MCF 10A (cell line): ENCODE results near the gene PHTF2. TPM values are rescaled to one million over a fixed set of nuclear protein-coding genes. Genes with fewer than 3 reads are reported as not detected.

Source experiments
- BruUV-seq: library from RNA; stranded (reverse); fragments of 400-500 nt; replicated peaks from 2 replicates; lab custom pipeline; 2021; lab: Mats Ljungman, UMichigan
- CTCF ChIA-PET: fragments of 300-600 bp; sonication (Branson Sonifier 250); formaldehyde crosslinking; extraction: SDS; loops from one replicate; lab custom pipeline; 2021; ENCODE audit warnings: antibody characterized with exemption, inconsistent platforms; lab: Yijun Ruan, JAX
- POLR2A ChIA-PET: fragments of 300-600, 350-650 bp; sonication (Branson Sonifier 250); formaldehyde crosslinking; extraction: SDS; loops from one replicate; lab custom pipeline; 2020; ENCODE audit warnings: antibody characterized with exemption, inconsistent platforms; lab: Yijun Ruan, JAX
- DNase-seq: peaks from one replicate; pipeline ENCODE4 v3.0.0-alpha.2; 2018; ENCODE audit not compliant: unreplicated experiment
- H3K27ac Mint-ChIP-seq: one replicate; pipeline ENCODE4 v1.8.0; 2022; ENCODE audit warnings: mild to moderate bottlenecking, low read depth, mixed read lengths; ENCODE audit not compliant: unreplicated experiment
- H3K27me3 Mint-ChIP-seq: one replicate; pipeline ENCODE4 v1.8.0; 2022; ENCODE audit warnings: mixed read lengths; ENCODE audit not compliant: insufficient read depth, unreplicated experiment
- H3K36me3 Mint-ChIP-seq: one replicate; pipeline ENCODE4 v1.8.0; 2022; ENCODE audit warnings: mild to moderate bottlenecking, moderate library complexity, mixed read lengths; ENCODE audit not compliant: insufficient read depth, unreplicated experiment
- H3K4me1 Mint-ChIP-seq: one replicate; pipeline ENCODE4 v1.8.0; 2022; ENCODE audit warnings: mixed read lengths; ENCODE audit not compliant: insufficient read depth, unreplicated experiment
- H3K4me3 Mint-ChIP-seq: one replicate; pipeline ENCODE4 v1.8.0; 2022; ENCODE audit warnings: mild to moderate bottlenecking, moderate library complexity, mixed read lengths; ENCODE audit not compliant: unreplicated experiment
- H3K9me3 Mint-ChIP-seq: one replicate; pipeline ENCODE4 v1.8.0; 2022; ENCODE audit warnings: mixed read lengths; ENCODE audit not compliant: unreplicated experiment
- CTCF ChIP-seq: fragments of 200-600 bp; IDR thresholded peaks from one replicate; pipeline ENCODE4 v1.8.0; 2022; ENCODE audit warnings: antibody characterized with exemption, mild to moderate bottlenecking; ENCODE audit not compliant: unreplicated experiment
- intact Hi-C: fragments of 100-400 bp; cut with micrococcal nuclease; formaldehyde crosslinking; loops from 2 replicates; pipeline ENCODE4 v1.14.1; 2022
- total RNA-seq: library from RNA; stranded (reverse); gene quantifications from 2 replicates; pipeline ENCODE4 v1.2.3, GENCODE V29; 2022

PHTF2 gene
- total RNA-seq, 1 experiment from 2014 or later, result 16.0 TPM

DNA sequence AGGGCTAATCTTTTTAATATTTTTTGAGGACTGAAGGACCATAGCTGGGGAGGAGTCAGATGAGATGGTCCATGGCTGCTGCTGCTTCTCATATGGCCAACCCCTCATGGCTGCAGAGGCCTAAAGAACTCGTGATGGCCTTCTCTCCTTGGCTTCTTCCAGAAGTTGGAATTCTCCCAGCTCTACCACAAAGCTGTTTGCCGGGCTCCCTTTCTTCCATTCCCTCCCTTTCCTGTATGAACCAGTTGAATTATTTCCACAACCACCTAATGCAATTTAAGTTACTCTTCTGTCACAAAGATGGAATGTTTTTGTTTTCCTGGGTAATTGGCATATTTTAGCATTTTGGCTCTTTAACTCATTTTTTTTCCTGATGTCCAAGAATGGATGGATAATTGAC is 80.7 kb downstream of the PHTF2 start:
- intact Hi-C loops, result no loop called here
- DNase-seq, result no peak
- H3K27ac Mint-ChIP-seq, result no peak overlapping the region
- H3K36me3 Mint-ChIP-seq, result no peaks in the 10 kb centered on the region
- BruUV-seq, result no TSS peak
- POLR2A ChIA-PET, result no interaction called here
- H3K4me3 Mint-ChIP-seq, result no peak overlapping the region
- no peak for TF ChIP-seq CTCF
- H3K27me3 Mint-ChIP-seq, result no peaks in the 10 kb centered on the region
- H3K9me3 Mint-ChIP-seq, result no peaks in the 10 kb centered on the region
- CTCF ChIA-PET, result interaction anchor here (1.0 kb wide), 1 partner anchor 12 kb away, joined by 4 read pairs; no protein-coding TSS in a partner anchor
- peaks cover 5% of the 10 kb centered on the region for H3K4me1 Mint-ChIP-seq

DNA sequence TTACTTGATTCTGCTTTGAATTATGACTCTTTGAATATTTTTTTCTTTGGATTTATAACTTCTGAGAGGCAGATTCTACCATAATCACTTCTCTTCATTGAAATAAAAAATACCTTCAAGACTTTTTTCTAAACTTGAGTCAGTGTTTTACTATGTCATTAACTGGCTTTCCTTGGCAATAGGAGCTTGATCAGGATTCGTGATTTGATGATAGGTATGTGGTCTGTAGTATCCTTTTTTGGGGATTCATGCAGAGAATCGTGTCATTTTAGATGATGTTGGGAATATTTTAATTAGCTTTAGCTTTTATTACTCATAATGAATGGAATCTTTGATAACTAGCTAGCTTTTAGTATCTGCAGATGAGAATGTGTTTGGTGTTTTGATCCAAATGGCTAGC is 83.3 kb downstream of the PHTF2 start:
- no TSS peak for BruUV-seq
- TF ChIP-seq CTCF, result no peak
- ChIA-PET CTCF (interaction anchor here (0.6 kb wide), 1 partner anchor 14 kb away, joined by 3 read pairs; no protein-coding TSS in a partner anchor), POLR2A (no interaction called here)
- no peak overlapping the region for H3K27ac Mint-ChIP-seq
- H3K4me1 Mint-ChIP-seq, result peaks cover 5% of the 10 kb centered on the region
- no peak for DNase-seq
- intact Hi-C loops, result no loop called here
- H3K36me3 Mint-ChIP-seq, result no peaks in the 10 kb centered on the region
- H3K27me3 Mint-ChIP-seq, result no peaks in the 10 kb centered on the region
- no peaks in the 10 kb centered on the region for H3K9me3 Mint-ChIP-seq
- H3K4me3 Mint-ChIP-seq, result no peak overlapping the region

DNA sequence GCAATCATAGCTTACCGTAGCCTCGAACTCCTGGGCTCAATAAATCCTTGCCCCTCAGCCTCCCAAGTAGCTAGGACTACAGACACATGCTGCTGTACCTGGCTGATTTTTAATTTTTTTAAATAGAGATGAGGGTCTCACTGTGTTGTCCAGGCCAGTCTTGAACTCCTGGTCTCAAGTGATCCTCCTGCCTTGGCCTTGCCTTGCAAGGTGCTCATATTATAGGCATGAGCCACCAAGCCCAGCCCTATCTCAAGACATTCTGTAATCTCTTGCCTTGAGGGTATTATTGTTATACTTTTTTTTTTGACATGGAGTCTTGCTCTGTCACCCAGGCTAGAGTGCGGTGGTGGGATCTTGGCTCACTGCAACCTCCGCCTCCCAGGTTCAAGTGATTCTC is 86.6 kb downstream of the PHTF2 start:
- Mint-ChIP-seq H3K27ac (no peak overlapping the region), H3K4me3 (no peak overlapping the region), H3K4me1 (peaks cover 6% of the 10 kb centered on the region), H3K36me3 (no peaks in the 10 kb centered on the region), H3K27me3 (no peaks in the 10 kb centered on the region), H3K9me3 (no peaks in the 10 kb centered on the region)
- no peak for TF ChIP-seq CTCF
- no peak for DNase-seq
- BruUV-seq, result no TSS peak
- POLR2A ChIA-PET, result no interaction called here
- intact Hi-C loops, result no loop called here
- CTCF ChIA-PET, result interaction anchor here (0.7 to 1.0 kb wide), 2 partner anchors 15 to 697 kb away, joined by 3 read pairs; no protein-coding TSS in a partner anchor

GRCh38 chr7:77887567-77887966 is 89.0 kb downstream of the PHTF2 start:
- Mint-ChIP-seq H3K36me3 (no peaks in the 10 kb centered on the region), H3K4me1 (peaks cover 6% of the 10 kb centered on the region), H3K9me3 (no peaks in the 10 kb centered on the region), H3K4me3 (no peak overlapping the region), H3K27me3 (no peaks in the 10 kb centered on the region), H3K27ac (no peak overlapping the region)
- no peak for TF ChIP-seq CTCF
- POLR2A ChIA-PET, result no interaction called here
- no peak for DNase-seq
- CTCF ChIA-PET, result no interaction called here
- BruUV-seq, result no TSS peak
- intact Hi-C loops, result no loop called here
